Mucosa of descending colon (tissue), 3 donors: ENCODE data around the gene VEGFC. TPM values are rescaled to one million over a fixed set of nuclear protein-coding genes. Genes with fewer than 3 reads are reported as not detected.

Experiments
- ATAC-seq: fragments of 200-7000 bp; cut with Tn5 transposase; one replicate; pipeline ENCODE4 v1.9.1; 2020; ENCODE audit warnings: mild to moderate bottlenecking, moderate library complexity
- DNase-seq, 3 donors: peaks; one replicate each; pipeline ENCODE4 v3.0.0-alpha.2; 2020
- H3K36me3 ChIP-seq: fragments of 200-600 bp; one replicate; pipeline ENCODE4 v1.8.0; 2021; ENCODE audit warnings: low read depth, mild to moderate bottlenecking
- H3K4me1 ChIP-seq: fragments of 200-600 bp; one replicate; pipeline ENCODE4 v1.8.0; 2021; ENCODE audit warnings: low read depth, mild to moderate bottlenecking
- H3K4me3 ChIP-seq: fragments of 200-600 bp; one replicate; pipeline ENCODE4 v1.8.0; 2021; ENCODE audit warnings: mild to moderate bottlenecking
- H3K9me3 ChIP-seq: fragments of 200-600 bp; one replicate; pipeline ENCODE4 v1.8.0; 2021; ENCODE audit warnings: mild to moderate bottlenecking
- intact Hi-C, 2 donors: fragments of 100-400 bp; cut with DNase I in 1 of 2; cut with micrococcal nuclease in 1 of 2; formaldehyde crosslinking; loops; one replicate each; pipeline versions ENCODE4 v1.11.0 to v1.11.1; 2022; cut with DNase I, micrococcal nuclease
- total RNA-seq, 3 donors: library from RNA; stranded (reverse); fragmentation: NEBNext Ultra II Directional in 2 of 3; extraction: Animal tissue kit (Norgen Biotek cat#: 25700) in 2 of 3; gene quantifications; one replicate each; pipeline versions ENCODE4 v1.2.1 to v1.2.4, GENCODE V29; 2021 to 2023
- TF ChIP-seq, protein P1 (sequence below): fragments of 200-600 bp; IDR thresholded peaks from one replicate; pipeline ENCODE4 v1.8.0; 2022; ENCODE audit warnings: antibody characterized with exemption, mild to moderate bottlenecking
- donor health status: DM: no; HTN: no; CAD: no; lungs with moderate emphysema.
- donor health status: DM: no; HTN: no; CAD: no.
- donor health status: DM: no; HTN: yes; CAD: no.

The VEGFC gene
- total RNA-seq, 3 donors from 2014 or later = 1.2 to 5.3 (median 3.4) TPM

- no peaks in the 10 kb centered on the region for H3K9me3 ChIP-seq
- no peaks in the 10 kb centered on the region for H3K4me1 ChIP-seq
- intact Hi-C loops = no loop called here
- ATAC-seq (no peak), DNase-seq (no peak)
- H3K36me3 ChIP-seq = no peaks in the 10 kb centered on the region
- H3K4me3 ChIP-seq = no peak overlapping the region
- TF ChIP-seq, protein P1, sequence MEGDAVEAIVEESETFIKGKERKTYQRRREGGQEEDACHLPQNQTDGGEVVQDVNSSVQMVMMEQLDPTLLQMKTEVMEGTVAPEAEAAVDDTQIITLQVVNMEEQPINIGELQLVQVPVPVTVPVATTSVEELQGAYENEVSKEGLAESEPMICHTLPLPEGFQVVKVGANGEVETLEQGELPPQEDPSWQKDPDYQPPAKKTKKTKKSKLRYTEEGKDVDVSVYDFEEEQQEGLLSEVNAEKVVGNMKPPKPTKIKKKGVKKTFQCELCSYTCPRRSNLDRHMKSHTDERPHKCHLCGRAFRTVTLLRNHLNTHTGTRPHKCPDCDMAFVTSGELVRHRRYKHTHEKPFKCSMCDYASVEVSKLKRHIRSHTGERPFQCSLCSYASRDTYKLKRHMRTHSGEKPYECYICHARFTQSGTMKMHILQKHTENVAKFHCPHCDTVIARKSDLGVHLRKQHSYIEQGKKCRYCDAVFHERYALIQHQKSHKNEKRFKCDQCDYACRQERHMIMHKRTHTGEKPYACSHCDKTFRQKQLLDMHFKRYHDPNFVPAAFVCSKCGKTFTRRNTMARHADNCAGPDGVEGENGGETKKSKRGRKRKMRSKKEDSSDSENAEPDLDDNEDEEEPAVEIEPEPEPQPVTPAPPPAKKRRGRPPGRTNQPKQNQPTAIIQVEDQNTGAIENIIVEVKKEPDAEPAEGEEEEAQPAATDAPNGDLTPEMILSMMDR = no peak
Observed at GRCh38 chr4:176760471-176760870, 32.3 kb downstream of the VEGFC start.

DNA sequence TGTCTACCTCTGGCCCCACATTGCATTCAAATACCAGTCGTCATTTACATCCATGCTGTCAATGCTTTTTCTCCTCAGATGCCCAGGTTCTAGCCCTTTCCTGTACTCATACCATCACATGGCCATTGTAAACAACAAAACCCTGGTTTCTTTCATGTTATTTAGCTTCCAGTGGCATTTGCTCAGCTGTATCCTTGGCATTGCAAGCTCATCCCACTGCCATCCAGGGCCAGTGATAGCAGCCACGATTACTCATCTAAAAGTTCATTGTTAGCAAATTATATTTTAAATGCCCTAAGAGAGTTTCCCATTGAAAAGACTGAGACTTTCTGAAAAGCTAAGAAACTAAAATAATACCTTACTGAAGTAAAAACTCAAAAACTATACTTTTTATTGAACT, 34.0 kb downstream of the VEGFC start:
- DNase-seq = no peak
- Histone ChIP-seq H3K4me3 (no peak overlapping the region), H3K36me3 (no peaks in the 10 kb centered on the region), H3K9me3 (no peaks in the 10 kb centered on the region), H3K4me1 (no peaks in the 10 kb centered on the region)
- TF ChIP-seq, protein P1 = no peak
- intact Hi-C loops = no loop called here
- no peak for ATAC-seq

GRCh38 chr4:176758323-176758722, 34.4 kb downstream of the VEGFC start:
- Histone ChIP-seq H3K9me3 (no peaks in the 10 kb centered on the region), H3K4me3 (no peak overlapping the region), H3K36me3 (no peaks in the 10 kb centered on the region), H3K4me1 (no peaks in the 10 kb centered on the region)
- no peak for DNase-seq
- TF ChIP-seq, protein P1 = no peak
- intact Hi-C loops = no loop called here
- ATAC-seq = no peak

GRCh38 chr4:176755613-176756012, 37.1 kb downstream of the VEGFC start:
- Histone ChIP-seq H3K36me3 (no peaks in the 10 kb centered on the region), H3K4me3 (no peak overlapping the region), H3K4me1 (no peaks in the 10 kb centered on the region), H3K9me3 (no peaks in the 10 kb centered on the region)
- DNase-seq = no peak
- TF ChIP-seq, protein P1 = no peak
- no peak for ATAC-seq
- intact Hi-C loops = no loop called here

DNA sequence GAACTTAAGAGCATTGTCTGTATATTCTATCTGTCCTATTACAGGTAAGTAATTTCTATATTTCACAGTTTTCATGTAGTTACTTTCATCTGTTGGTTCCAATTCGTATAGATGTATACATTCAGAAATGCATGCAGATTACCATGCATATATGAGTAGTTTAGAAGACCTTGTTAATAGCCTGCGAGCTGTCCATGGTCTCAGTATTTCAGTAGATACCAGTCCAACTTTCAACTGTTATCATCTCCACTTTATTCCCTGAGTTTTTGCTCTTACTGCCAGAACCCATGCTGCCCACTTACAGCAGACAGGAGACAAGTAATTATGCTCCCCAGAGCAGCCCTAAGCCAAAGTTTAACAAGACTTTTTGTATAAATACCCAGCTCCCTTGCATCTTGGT, 37.7 kb downstream of the VEGFC start:
- Histone ChIP-seq H3K36me3 (no peaks in the 10 kb centered on the region), H3K4me3 (no peak overlapping the region), H3K9me3 (no peaks in the 10 kb centered on the region), H3K4me1 (no peaks in the 10 kb centered on the region)
- ATAC-seq (no peak), DNase-seq (no peak)
- intact Hi-C loops = no loop called here
- TF ChIP-seq, protein P1 = no peak

- Histone ChIP-seq H3K4me1 (no peaks in the 10 kb centered on the region), H3K4me3 (no peak overlapping the region), H3K36me3 (no peaks in the 10 kb centered on the region), H3K9me3 (no peaks in the 10 kb centered on the region)
- no peak for ATAC-seq
- DNase-seq = no peak
- intact Hi-C loops = no loop called here
- TF ChIP-seq, protein P1 = no peak
Observed at GRCh38 chr4:176753049-176753448, 39.7 kb downstream of the VEGFC start.
